ENCODE measurements around the gene ABLIM1. TPM values are rescaled to one million over a fixed set of nuclear protein-coding genes. Genes with fewer than 3 reads are reported as not detected.
A peak's percentile ranks its signal among the peaks of the same experiment; 100 is the strongest.

Gene ABLIM1
- total and polyA plus RNA-seq, 5 donors, result 149 to 462 (median 411) TPM

DNA sequence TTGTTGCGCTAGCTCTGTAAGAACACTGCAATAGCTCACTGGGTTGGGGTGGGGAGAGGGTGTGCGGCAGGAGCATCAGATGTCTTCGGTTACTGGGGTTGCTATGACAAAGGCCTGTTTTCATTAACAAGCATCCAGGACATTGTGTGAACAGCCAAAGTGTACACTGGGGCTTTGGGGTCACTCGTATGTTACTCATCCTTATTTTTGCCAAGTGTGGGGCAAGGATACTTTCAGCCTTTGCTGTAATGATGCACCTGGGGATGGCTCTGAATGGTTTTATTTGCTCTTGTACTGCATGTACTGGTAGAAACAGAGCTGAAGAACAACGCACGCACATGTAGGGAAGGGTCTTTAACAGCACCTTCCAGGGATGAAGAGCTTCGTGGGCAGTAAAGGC, 180.8 kb downstream of the ABLIM1 start:
- Histone ChIP-seq H3K4me1 (ENCODE audit: control insufficient read depth, insufficient read depth, low read length) (peaks cover 13% of the 10 kb centered on the region), H3K27ac (ENCODE audit: low read length) (peak overlapping the region; percentile 93), H3K9me3 (ENCODE audit: control insufficient read depth, low read length) (no peaks in the 10 kb centered on the region), H3K4me3 (ENCODE audit: low read length) (no peak overlapping the region), H3K27me3 (ENCODE audit: control insufficient read depth, insufficient read depth) (no peaks in the 10 kb centered on the region)
- ATAC-seq (peak; percentile 71 to 74), DNase-seq (peak in 2 of 3 donors; percentile 46 to 70)
- 56% methylated on average over 7 of the region's 7 CpGs for WGBS
- intact Hi-C loops (cut with DNase I), result loop anchor here in 2 of 4 donors (10.0 kb wide), 2 partner anchors 228 to 308 kb away; no protein-coding TSS in a partner anchor

DNA sequence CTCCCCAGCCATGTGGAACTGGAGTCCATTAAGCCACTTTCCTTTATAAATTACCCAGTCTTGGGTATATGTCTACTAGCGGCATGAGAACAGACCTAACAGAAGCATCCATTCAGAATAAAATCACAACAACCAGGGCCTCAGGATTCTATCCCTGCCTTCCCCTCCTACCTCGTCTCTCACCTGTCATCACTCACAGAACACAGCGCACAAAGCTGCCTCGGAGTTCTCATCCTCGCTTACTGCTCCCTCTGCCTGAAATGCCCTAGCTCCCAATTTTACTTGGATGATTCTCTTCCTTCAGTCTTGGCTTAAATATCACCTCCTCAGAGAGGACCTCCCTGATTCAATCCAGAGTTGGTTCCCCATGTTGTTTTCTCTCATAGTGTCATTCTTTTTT, 183.1 kb downstream of the ABLIM1 start:
- peaks cover 13% of the 10 kb centered on the region for H3K4me1 ChIP-seq (ENCODE audit: control insufficient read depth, insufficient read depth, low read length)
- DNase-seq (no peak), ATAC-seq (no peak)
- 78% methylated on average over 5 of the region's 5 CpGs for WGBS
- no peaks in the 10 kb centered on the region for H3K27me3 ChIP-seq (ENCODE audit: control insufficient read depth, insufficient read depth)
- H3K4me3 ChIP-seq (ENCODE audit: low read length), result no peak overlapping the region
- peak overlapping the region; percentile 59 for H3K27ac ChIP-seq (ENCODE audit: low read length)
- intact Hi-C loops (cut with DNase I), result loop anchor here (5.0 to 10.0 kb wide), 5 partner anchors 67 to 312 kb away; no protein-coding TSS in a partner anchor
- no peaks in the 10 kb centered on the region for H3K9me3 ChIP-seq (ENCODE audit: control insufficient read depth, low read length)

DNA sequence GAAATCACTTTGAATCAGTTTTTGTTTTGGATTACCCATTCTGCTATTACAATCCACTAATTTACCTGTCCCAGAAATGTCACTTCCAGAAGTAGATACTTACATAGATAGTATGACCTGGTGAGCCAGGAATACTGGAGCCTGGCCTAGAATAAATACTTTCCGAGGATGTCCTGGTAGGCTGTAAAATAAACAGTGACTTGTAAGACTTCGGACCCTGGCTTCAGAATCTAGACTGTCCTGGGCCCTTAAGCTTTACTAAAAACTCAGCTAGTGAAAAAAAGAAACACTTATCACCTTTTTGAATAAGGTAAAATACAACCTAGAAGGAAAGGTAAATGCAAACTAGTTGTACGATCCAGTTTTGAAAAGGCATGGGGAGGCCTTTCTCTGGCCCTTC, 184.3 kb downstream of the ABLIM1 start:
- Histone ChIP-seq H3K4me3 (ENCODE audit: low read length) (no peak overlapping the region), H3K9me3 (ENCODE audit: control insufficient read depth, low read length) (no peaks in the 10 kb centered on the region), H3K4me1 (ENCODE audit: control insufficient read depth, insufficient read depth, low read length) (peaks cover 13% of the 10 kb centered on the region), H3K27ac (ENCODE audit: low read length) (no peak overlapping the region), H3K27me3 (ENCODE audit: control insufficient read depth, insufficient read depth) (no peaks in the 10 kb centered on the region)
- intact Hi-C loops (cut with DNase I), result loop anchor here (5.0 to 10.0 kb wide), 5 partner anchors 69 to 314 kb away; no protein-coding TSS in a partner anchor
- no peak for DNase-seq
- WGBS, result 62% methylated on average over 3 of the region's 3 CpGs
- no peak for ATAC-seq

DNA sequence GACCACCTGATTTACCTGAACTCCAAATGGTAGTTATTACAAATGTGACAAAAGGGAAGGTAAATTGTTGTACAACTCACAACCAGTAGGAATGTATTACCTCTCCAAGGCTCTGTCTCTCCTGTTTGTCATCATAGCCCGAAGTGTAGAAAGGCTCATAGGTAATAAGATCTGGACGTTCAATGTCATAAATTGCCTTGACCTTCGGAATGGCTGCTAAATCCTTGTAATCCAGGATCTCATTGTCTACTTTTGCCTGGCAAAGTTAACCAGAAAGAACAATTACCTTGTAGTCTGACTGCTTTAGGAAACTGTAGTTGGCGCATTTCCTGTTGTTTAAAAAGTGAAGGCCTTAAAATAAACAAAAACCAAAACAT, 185.2 kb downstream of the ABLIM1 start:
- peaks cover 13% of the 10 kb centered on the region for H3K4me1 ChIP-seq (ENCODE audit: control insufficient read depth, insufficient read depth, low read length)
- intact Hi-C loops (cut with DNase I), result loop anchor here (5.0 to 10.0 kb wide), 5 partner anchors 69 to 314 kb away; no protein-coding TSS in a partner anchor

DNA sequence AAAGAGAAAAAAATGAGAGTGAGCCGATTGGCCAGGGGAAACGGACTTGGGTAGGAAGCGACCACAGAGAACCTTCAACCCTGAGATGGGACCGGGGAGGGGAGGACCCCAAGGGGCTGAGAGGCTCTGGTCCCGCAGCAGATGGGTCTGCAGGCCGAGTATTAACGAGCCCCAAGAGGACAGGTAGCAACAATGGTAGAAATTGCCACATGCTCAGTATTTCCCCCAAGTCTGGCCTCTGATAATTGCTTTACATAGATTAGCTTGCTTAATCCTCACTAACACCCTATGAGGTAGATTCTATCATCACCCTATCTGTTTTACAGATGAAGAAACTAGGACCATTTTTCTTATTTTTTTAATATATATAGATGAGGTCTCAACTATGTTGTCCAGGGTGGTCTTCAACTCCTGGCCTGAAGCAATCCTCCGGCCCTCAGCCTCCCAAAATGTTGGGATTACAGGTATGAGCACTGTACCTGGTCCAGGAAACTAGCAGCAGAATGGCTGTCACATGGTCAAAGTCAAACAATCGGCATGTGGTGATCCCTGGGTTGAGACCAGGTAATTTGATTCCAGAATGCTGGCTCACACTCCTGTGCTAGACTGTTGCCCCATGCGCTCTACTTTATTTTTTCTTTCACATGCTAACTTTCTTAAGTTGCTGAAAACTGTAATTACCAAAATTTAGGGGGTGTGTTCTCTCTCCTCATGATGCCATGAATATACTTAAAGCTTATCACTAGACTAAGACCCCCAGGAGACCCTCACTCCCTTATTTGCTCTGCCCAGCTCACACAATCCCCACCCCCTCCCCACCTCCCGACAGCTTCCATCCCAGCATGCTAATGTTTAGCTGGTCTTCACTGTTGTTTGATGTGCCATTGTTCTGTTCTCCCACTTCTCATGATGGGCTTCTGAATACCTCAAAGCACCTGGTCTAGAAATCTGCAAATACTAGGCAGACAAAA, 185.9 kb downstream of the ABLIM1 start:
- WGBS, result 71% methylated on average over 11 of the region's 11 CpGs
- DNase-seq (no peak), ATAC-seq (peak in 1 of 2 donors; percentile 24)
- intact Hi-C loops (cut with DNase I), result loop anchor here (5.0 to 10.0 kb wide), 5 partner anchors 70 to 315 kb away; no protein-coding TSS in a partner anchor
- no peak overlapping the region for H3K4me3 ChIP-seq (ENCODE audit: low read length)
- no peak overlapping the region for H3K27ac ChIP-seq (ENCODE audit: low read length)
- H3K4me1 ChIP-seq (ENCODE audit: control insufficient read depth, insufficient read depth, low read length), result peaks cover 9% of the 10 kb centered on the region
- H3K9me3 ChIP-seq (ENCODE audit: control insufficient read depth, low read length), result no peaks in the 10 kb centered on the region
- H3K27me3 ChIP-seq (ENCODE audit: control insufficient read depth, insufficient read depth), result no peaks in the 10 kb centered on the region

More for the DNA sequence above, 185.2 kb downstream of the ABLIM1 start:
- Histone ChIP-seq H3K4me3 (ENCODE audit: low read length) (no peak overlapping the region), H3K27ac (ENCODE audit: low read length) (no peak overlapping the region), H3K27me3 (ENCODE audit: control insufficient read depth, insufficient read depth) (no peaks in the 10 kb centered on the region), H3K9me3 (ENCODE audit: control insufficient read depth, low read length) (no peaks in the 10 kb centered on the region)
- 64% methylated on average over 4 of the region's 4 CpGs for WGBS
- DNase-seq, result no peak
- no peak for ATAC-seq

DNA sequence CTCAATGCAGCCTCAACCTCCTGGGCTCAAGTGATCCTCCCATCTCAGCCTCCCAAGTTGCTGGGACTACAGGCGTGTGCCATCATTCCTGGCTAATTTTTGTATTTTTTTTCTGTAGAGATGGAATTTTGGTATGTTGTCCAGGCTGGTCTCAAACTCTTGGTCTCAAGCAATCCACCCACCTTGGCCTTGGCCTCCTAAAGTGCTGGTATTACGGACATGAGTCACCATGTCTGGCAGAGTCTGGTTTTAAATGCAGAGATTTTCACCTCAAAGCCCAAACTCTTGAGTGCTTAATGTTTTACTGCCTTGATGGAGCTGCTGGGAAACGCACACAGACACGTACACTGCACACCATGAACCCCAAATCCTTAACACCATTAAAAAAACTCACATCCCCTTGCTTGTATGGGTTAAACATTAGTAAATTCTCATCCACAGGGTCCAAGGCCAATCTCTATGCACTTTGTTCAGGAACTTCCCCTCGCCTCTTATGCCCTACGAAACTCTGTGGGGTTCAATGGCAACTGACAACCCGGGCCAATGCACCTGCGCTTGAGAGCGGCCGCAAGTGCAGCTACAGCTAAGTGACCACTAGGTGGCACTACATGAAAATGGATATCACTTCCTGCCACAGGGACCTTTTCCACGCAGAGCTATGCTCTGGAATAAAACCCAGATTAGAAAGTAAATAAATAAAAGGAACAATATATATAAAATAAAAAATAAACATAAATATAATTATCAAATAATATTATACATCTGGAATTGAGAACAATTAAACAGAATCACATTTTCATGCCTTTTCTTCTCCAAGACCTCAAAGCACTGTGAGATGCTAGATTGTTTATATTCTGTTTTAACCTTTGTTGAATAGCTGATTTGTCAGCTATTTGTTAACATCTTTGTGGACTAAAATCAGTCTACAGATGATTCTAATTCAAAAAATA, 186.8 kb downstream of the ABLIM1 start:
- peak; percentile 53 to 82 (median 78) for DNase-seq
- Histone ChIP-seq H3K4me1 (ENCODE audit: control insufficient read depth, insufficient read depth, low read length) (peaks cover 6% of the 10 kb centered on the region), H3K27me3 (ENCODE audit: control insufficient read depth, insufficient read depth) (no peaks in the 10 kb centered on the region), H3K27ac (ENCODE audit: low read length) (peak overlapping the region; percentile 62), H3K4me3 (ENCODE audit: low read length) (no peak overlapping the region), H3K9me3 (ENCODE audit: control insufficient read depth, low read length) (no peaks in the 10 kb centered on the region)
- peak; percentile 81 to 85 for ATAC-seq
- WGBS, result 35% methylated on average over 11 of the region's 11 CpGs
- intact Hi-C loops (cut with DNase I), result loop anchor here (5.0 to 10.0 kb wide), 5 partner anchors 71 to 316 kb away; no protein-coding TSS in a partner anchor

DNA sequence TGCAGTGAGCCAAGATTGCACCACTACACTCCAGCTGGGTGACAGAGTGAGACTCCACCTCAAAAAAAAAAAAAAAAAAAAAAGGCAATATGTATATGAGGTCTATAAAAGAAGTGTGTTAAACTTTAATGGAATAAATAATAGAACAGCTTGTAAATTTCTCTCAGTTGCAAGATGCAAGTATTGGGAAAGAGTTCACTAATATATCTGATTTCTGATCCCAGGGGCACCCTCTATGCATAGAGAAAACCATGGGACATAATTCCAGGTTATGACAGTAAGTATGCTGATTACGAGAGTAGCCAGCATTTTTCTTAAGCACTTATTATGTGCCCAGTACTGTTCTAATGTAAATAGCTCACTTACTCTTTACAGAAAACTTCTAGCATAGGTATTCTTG, 187.7 kb downstream of the ABLIM1 start:
- DNase-seq, result no peak
- Histone ChIP-seq H3K4me1 (ENCODE audit: control insufficient read depth, insufficient read depth, low read length) (peaks cover 3% of the 10 kb centered on the region), H3K4me3 (ENCODE audit: low read length) (no peak overlapping the region), H3K27me3 (ENCODE audit: control insufficient read depth, insufficient read depth) (no peaks in the 10 kb centered on the region), H3K9me3 (ENCODE audit: control insufficient read depth, low read length) (no peaks in the 10 kb centered on the region), H3K27ac (ENCODE audit: low read length) (no peak overlapping the region)
- WGBS, result 97% methylated on average over 1 of the region's 1 CpG
- ATAC-seq, result no peak
- intact Hi-C loops (cut with DNase I), result loop anchor here (5.0 to 10.0 kb wide), 5 partner anchors 72 to 317 kb away; no protein-coding TSS in a partner anchor

DNA sequence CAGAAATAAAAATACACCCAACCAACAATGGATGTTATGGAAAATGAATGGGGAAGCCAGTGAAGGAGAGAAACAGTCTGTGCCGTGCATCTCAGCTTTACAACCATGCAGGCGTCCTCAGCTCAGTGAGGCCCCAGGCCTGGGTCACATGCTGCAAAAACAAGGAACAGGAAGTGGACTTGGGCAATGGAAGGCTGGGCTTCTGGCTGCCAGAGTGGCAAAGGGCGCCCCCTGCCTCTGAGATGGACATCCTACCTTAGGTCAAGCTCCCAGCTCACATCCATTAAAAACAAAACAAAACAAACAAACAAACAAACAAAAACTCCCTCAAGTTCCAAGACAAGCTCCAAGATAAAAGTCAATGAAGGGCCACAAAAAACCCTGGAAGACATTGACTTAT, 199.1 kb downstream of the ABLIM1 start:
- Histone ChIP-seq H3K9me3 (ENCODE audit: control insufficient read depth, low read length) (no peaks in the 10 kb centered on the region), H3K27me3 (ENCODE audit: control insufficient read depth, insufficient read depth) (no peaks in the 10 kb centered on the region), H3K4me1 (ENCODE audit: control insufficient read depth, insufficient read depth, low read length) (no peaks in the 10 kb centered on the region), H3K4me3 (ENCODE audit: low read length) (no peak overlapping the region), H3K27ac (ENCODE audit: low read length) (no peak overlapping the region)
- peak; percentile 44 to 62 for ATAC-seq
- intact Hi-C loops (cut with DNase I), result no loop called here
- 77% methylated on average over 3 of the region's 3 CpGs for WGBS
- peak; percentile 35 to 75 (median 49) for DNase-seq

DNA sequence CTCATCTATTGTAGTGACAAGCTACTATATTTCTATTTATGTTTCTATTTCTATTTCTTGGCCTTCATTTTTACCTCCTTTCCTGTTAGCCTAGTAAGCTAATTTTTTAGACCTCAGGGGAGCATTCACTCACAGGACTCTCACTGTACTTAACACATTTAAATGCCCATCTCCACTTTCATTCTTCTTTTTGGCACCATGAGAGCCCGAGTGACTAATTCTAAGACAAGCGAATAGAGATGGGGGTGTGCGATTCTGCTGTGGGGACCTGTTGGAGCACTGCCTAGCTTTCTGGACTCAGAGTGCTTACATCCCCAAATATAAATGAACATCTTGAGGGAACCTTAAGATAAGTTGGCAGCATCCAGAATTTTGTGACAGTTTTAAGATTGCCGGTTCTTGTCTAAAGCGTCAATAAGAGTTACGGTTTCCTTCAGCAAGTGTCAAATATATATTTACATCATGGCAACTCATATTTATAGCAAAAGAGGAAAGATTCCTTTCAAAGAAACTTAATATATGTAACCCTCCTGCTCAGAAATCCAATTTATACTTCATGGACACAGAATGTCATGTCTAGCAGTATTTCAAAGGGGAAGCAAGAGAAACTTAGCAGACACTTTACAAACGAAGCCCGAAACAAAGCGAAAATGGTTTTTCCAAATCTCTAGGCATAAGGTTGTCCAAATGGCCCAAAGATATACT, 199.7 kb downstream of the ABLIM1 start:
- ATAC-seq (no peak), DNase-seq (no peak)
- no peaks in the 10 kb centered on the region for H3K27me3 ChIP-seq (ENCODE audit: control insufficient read depth, insufficient read depth)
- intact Hi-C loops (cut with DNase I), result no loop called here
- H3K27ac ChIP-seq (ENCODE audit: low read length), result no peak overlapping the region
- no peaks in the 10 kb centered on the region for H3K4me1 ChIP-seq (ENCODE audit: control insufficient read depth, insufficient read depth, low read length)
- no peaks in the 10 kb centered on the region for H3K9me3 ChIP-seq (ENCODE audit: control insufficient read depth, low read length)
- H3K4me3 ChIP-seq (ENCODE audit: low read length), result no peak overlapping the region
- 87% methylated on average over 9 of the region's 9 CpGs for WGBS

DNA sequence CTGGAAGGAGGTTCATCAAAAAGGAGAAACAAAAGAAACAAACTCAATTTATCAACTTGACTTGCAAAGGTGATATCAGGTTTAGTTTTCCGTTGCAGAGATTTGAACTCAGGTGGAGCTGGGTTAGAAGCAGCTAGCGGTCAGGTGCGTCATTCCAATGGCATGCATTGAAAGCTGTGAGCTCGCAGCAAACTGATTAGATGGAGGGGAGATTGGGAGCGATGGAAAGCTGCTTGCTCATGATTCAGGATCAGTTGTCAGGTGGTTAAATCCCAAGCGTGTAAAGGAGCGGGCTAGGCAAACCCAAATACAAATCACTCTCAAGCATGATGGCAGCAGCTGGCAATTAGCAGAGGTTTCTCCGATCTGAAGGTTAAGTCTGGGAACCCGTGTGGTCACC, 204.5 kb downstream of the ABLIM1 start:
- intact Hi-C loops (cut with DNase I), result no loop called here
- DNase-seq, result no peak
- H3K4me3 ChIP-seq (ENCODE audit: low read length), result no peak overlapping the region
- ATAC-seq, result no peak
- no peaks in the 10 kb centered on the region for H3K9me3 ChIP-seq (ENCODE audit: control insufficient read depth, low read length)
- no peaks in the 10 kb centered on the region for H3K27me3 ChIP-seq (ENCODE audit: control insufficient read depth, insufficient read depth)
- H3K4me1 ChIP-seq (ENCODE audit: control insufficient read depth, insufficient read depth, low read length), result peaks cover 3% of the 10 kb centered on the region
- 92% methylated on average over 9 of the region's 9 CpGs for WGBS
- no peak overlapping the region for H3K27ac ChIP-seq (ENCODE audit: low read length)
